Trophoblast cell (in vitro differentiated cells and primary cell): Measurements from ENCODE around the gene LHX2.

Experiments used
- DNase-seq, 2 donors: peaks; one replicate each; pipeline ENCODE4 v3.0.0-alpha.2; 2016
- H2AFZ ChIP-seq: 2 replicates; pipeline ENCODE4 v1.6.1; 2013; ENCODE audit warnings: low read length, moderate library complexity, mild to moderate bottlenecking; ENCODE audit not compliant: insufficient read depth, poor library complexity
- H2AK5ac ChIP-seq: 2 replicates; pipeline ENCODE4 v1.6.1; 2013; ENCODE audit warnings: mild to moderate bottlenecking, low read length
- H2BK120ac ChIP-seq: 2 replicates; pipeline ENCODE4 v1.6.1; 2013; ENCODE audit warnings: low read length, mild to moderate bottlenecking, moderate library complexity; ENCODE audit not compliant: insufficient read depth, poor library complexity
- H2BK12ac ChIP-seq: 2 replicates; pipeline ENCODE4 v1.6.1; 2013; ENCODE audit warnings: mild to moderate bottlenecking, low read length, moderate library complexity
- H2BK5ac ChIP-seq: 2 replicates; pipeline ENCODE4 v1.6.1; 2013; ENCODE audit warnings: low read length, low read depth, moderate library complexity, mild to moderate bottlenecking; ENCODE audit not compliant: poor library complexity
- H3K14ac ChIP-seq: 2 replicates; pipeline ENCODE4 v1.6.1; 2013; ENCODE audit warnings: mild to moderate bottlenecking, low read length
- H3K18ac ChIP-seq: 2 replicates; pipeline ENCODE4 v1.6.1; 2013; ENCODE audit warnings: mild to moderate bottlenecking, low read length
- H3K23ac ChIP-seq: 2 replicates; pipeline ENCODE4 v1.6.1; 2013; ENCODE audit warnings: low read length
- H3K27ac ChIP-seq: 2 replicates; pipeline ENCODE4 v1.5.1; 2013; ENCODE audit warnings: low read depth, mild to moderate bottlenecking, inconsistent platforms, low read length, moderate library complexity
- H3K27me3 ChIP-seq: 2 replicates; pipeline ENCODE4 v1.6.1; 2013; ENCODE audit warnings: inconsistent platforms, mild to moderate bottlenecking, low read length, moderate library complexity; ENCODE audit not compliant: insufficient read depth
- H3K36me3 ChIP-seq, 2 experiments: 1 replicate in 1 of 2; 2 replicates in 1 of 2; pipeline ENCODE4 v1.6.1; 2013; ENCODE audit warnings: low read length in 2 of 2, mild to moderate bottlenecking in 2 of 2, moderate library complexity in 1 of 2; ENCODE audit not compliant: insufficient read depth in 2 of 2, control insufficient read depth in 1 of 2
- H3K4ac ChIP-seq: 2 replicates; pipeline ENCODE4 v1.6.1; 2013; ENCODE audit warnings: low read depth, mild to moderate bottlenecking, low read length, moderate library complexity
- H3K4me1 ChIP-seq, 2 experiments: 1 replicate in 1 of 2; 2 replicates in 1 of 2; pipeline ENCODE4 v1.6.1; 2013; ENCODE audit warnings: low read length in 2 of 2, mild to moderate bottlenecking in 2 of 2, moderate library complexity in 1 of 2; ENCODE audit not compliant: insufficient read depth in 2 of 2, control insufficient read depth in 1 of 2
- H3K4me2 ChIP-seq: 2 replicates; pipeline ENCODE4 v1.6.1; 2013; ENCODE audit warnings: inconsistent platforms, mild to moderate bottlenecking, low read length, moderate library complexity
- H3K4me3 ChIP-seq: 2 replicates; pipeline ENCODE4 v1.5.1; 2013; ENCODE audit warnings: mild to moderate bottlenecking, low read depth, low read length, inconsistent platforms
- H3K79me1 ChIP-seq: one replicate; pipeline ENCODE4 v1.6.1; 2013; ENCODE audit warnings: low read length
- H3K79me2 ChIP-seq: 2 replicates; pipeline ENCODE4 v1.6.1; 2013; ENCODE audit warnings: low read length, mild to moderate bottlenecking; ENCODE audit not compliant: control insufficient read depth, insufficient read depth, poor library complexity
- H3K9ac ChIP-seq: 2 replicates; pipeline ENCODE4 v1.6.1; 2013; ENCODE audit warnings: mild to moderate bottlenecking, low read length
- H3K9me3 ChIP-seq: 2 replicates; pipeline ENCODE4 v1.6.1; 2013; ENCODE audit warnings: low read depth, mild to moderate bottlenecking, control low read depth, inconsistent platforms, low read length; ENCODE audit not compliant: insufficient read depth
- H4K12ac ChIP-seq: 2 replicates; pipeline ENCODE4 v1.6.1; 2013; ENCODE audit warnings: low read depth, mild to moderate bottlenecking, low read length, moderate library complexity
- H4K8ac ChIP-seq: 2 replicates; pipeline ENCODE4 v1.6.1; 2013; ENCODE audit warnings: low read depth, mild to moderate bottlenecking, low read length, moderate library complexity
- H4K91ac ChIP-seq: one replicate; pipeline ENCODE4 v1.6.1; 2013; ENCODE audit warnings: low read depth, mild to moderate bottlenecking, low read length, moderate library complexity
- WGBS: extraction: QIAGEN DNeasy Blood & Tissue Kit; methylation state at CpG from one replicate; pipeline ENCODE4 v1.1.7; 2013; ENCODE audit warnings: missing lambda C conversion rate; ENCODE audit not compliant: insufficient read length, insufficient coverage; ENCODE audit errors: extremely low coverage; 5-methylcytosine and 5-hydroxymethylcytosine counted together

The LHX2 gene

DNA sequence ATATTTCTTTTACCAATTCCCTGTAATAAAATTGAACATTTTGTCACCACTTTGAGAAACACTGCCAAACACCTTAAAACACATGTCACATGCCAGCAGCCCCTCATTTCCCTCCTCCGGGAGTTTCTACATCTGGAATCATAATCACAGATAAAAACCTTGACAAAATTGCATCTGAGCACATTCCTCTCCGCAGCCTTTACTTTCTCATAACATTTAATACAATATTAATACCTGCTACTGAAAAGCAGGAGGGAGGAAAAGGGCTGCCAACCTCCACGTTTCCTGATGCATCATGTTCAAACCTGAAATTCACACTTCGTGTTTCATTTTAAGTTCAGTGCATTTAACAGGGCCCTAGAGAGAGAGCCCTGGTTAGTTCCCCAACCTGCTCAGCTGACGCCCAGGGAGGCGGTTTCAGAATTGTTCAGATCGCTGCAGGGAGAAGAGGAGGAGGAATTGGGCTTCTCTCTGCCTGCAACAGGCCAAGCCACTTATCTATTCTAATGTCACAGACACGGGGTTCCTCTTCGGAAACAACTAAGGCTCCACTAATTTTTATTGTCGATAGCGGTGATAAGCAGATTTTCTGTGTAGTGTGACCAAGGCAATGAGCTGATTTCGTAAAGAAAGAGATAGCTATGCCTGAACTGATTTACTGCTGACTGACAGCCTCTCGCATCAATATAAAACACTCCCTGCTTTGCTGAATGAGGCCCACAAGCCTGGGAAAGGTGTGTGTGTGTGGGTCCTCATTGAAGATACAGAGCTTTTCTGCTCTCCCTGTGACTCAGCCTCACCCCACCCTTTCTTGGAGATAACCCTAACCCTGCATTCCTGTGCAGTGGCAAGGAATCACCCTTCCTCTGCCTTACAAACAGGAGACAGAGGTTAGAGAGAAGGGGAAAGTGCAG, 4.9 kb upstream of the LHX2 start:
- peaks cover 1% of the 10 kb centered on the region for H3K9me3 ChIP-seq
- no peak overlapping the region for H2AFZ ChIP-seq
- no peak overlapping the region for H4K8ac ChIP-seq
- H3K36me3 ChIP-seq: no peaks in the 10 kb centered on the region
- peaks cover 13 to 21% of the 10 kb centered on the region in 2 experiments for H3K4me1 ChIP-seq
- no peak overlapping the region for H3K23ac ChIP-seq
- no peak overlapping the region for H2AK5ac ChIP-seq
- H3K4me3 ChIP-seq: no peak overlapping the region
- H3K14ac ChIP-seq: no peak overlapping the region
- no peaks in the 10 kb centered on the region for H3K79me1 ChIP-seq
- no peak overlapping the region for H4K12ac ChIP-seq
- no peak overlapping the region for H3K9ac ChIP-seq
- no CpG with 5 or more reads among the region's 13 CpGs for WGBS
- H3K4me2 ChIP-seq: no peak overlapping the region
- H2BK5ac ChIP-seq: no peak overlapping the region
- no peak overlapping the region for H2BK120ac ChIP-seq
- H2BK12ac ChIP-seq: no peak overlapping the region
- no peak for DNase-seq
- H3K18ac ChIP-seq: no peak overlapping the region
- no peak overlapping the region for H4K91ac ChIP-seq
- H3K79me2 ChIP-seq: no peaks in the 10 kb centered on the region
- no peak overlapping the region for H3K27ac ChIP-seq
- peaks cover 85% of the 10 kb centered on the region for H3K27me3 ChIP-seq
- H3K4ac ChIP-seq: no peak overlapping the region

DNA sequence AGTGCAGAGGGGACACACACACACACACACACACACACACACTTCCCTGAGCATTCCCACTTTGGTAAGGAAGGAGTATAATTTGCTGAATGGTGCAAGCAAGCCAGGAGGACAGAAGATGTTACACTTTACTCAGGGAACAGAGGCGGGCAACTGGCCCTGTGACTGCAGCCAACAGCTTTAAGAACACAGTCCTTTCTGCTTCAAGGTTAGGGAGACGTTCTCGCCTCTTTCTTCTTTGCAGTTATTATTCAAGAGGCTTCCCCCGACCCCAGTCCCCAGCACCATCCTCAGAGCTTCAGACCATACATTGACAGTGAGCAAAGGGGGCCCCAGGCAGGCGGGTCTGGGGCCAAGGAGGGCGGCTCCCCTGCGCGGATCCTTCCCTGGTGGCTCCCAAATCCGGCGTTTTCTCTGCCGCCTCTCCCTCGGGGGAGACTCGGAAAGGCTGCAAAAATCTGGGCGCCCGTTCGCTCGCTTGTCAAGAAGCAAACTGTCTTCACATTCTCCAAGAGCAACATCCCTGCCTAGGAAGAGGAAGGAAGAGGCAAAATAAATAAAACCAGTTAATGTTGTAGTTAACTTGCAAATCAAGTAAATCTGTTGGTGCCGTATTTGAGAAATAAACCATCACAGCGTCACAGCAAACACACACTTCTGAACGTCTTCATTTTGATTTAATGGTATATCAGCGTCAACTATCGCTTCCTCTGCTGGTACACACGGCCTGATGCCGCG, 3.8 kb upstream of the LHX2 start:
- Histone ChIP-seq H3K79me1 (no peaks in the 10 kb centered on the region), H3K18ac (no peak overlapping the region), H2BK120ac (no peak overlapping the region), H3K14ac (no peak overlapping the region), H3K27me3 (peaks cover 85% of the 10 kb centered on the region), H2BK5ac (no peak overlapping the region), H3K27ac (no peak overlapping the region), H2AK5ac (no peak overlapping the region), H4K8ac (no peak overlapping the region), H3K23ac (no peak overlapping the region), H4K12ac (no peak overlapping the region), H3K4ac (no peak overlapping the region), H3K79me2 (no peaks in the 10 kb centered on the region), H3K4me2 (peak overlapping the region; percentile 64), H4K91ac (no peak overlapping the region), H2BK12ac (no peak overlapping the region), H3K9me3 (peaks cover 1% of the 10 kb centered on the region), H2AFZ (no peak overlapping the region), H3K9ac (no peak overlapping the region), H3K4me3 (no peak overlapping the region), H3K4me1 (peaks cover 13 to 24% of the 10 kb centered on the region in 2 experiments), H3K36me3 (no peaks in the 10 kb centered on the region)
- WGBS: no CpG with 5 or more reads among the region's 25 CpGs
- no peak for DNase-seq

GRCh38 chr9:124008303-124008693, 3.3 kb upstream of the LHX2 start:
- Histone ChIP-seq H2BK5ac (no peak overlapping the region), H3K4me3 (no peak overlapping the region), H3K79me2 (no peaks in the 10 kb centered on the region), H3K79me1 (no peaks in the 10 kb centered on the region), H3K27me3 (peaks cover 87% of the 10 kb centered on the region), H2AK5ac (no peak overlapping the region), H3K4me2 (peak overlapping the region; percentile 64), H2AFZ (no peak overlapping the region), H4K12ac (no peak overlapping the region), H3K18ac (no peak overlapping the region), H3K4me1 (peaks cover 13 to 24% of the 10 kb centered on the region in 2 experiments), H3K9ac (no peak overlapping the region), H4K91ac (no peak overlapping the region), H3K4ac (no peak overlapping the region), H3K23ac (no peak overlapping the region), H4K8ac (no peak overlapping the region), H3K9me3 (peaks cover 1% of the 10 kb centered on the region), H3K36me3 (no peaks in the 10 kb centered on the region), H3K27ac (no peak overlapping the region), H3K14ac (no peak overlapping the region), H2BK120ac (no peak overlapping the region), H2BK12ac (no peak overlapping the region)
- DNase-seq: peak in 1 of 2 donors; percentile 46
- no CpG with 5 or more reads among the region's 38 CpGs for WGBS

- no peak overlapping the region for H2AFZ ChIP-seq
- H4K8ac ChIP-seq: no peak overlapping the region
- H2BK5ac ChIP-seq: no peak overlapping the region
- no peaks in the 10 kb centered on the region for H3K79me1 ChIP-seq
- H3K27ac ChIP-seq: no peak overlapping the region
- no peak overlapping the region for H2AK5ac ChIP-seq
- H3K14ac ChIP-seq: no peak overlapping the region
- H3K9me3 ChIP-seq: peaks cover 1% of the 10 kb centered on the region
- no CpG with 5 or more reads among the region's 65 CpGs for WGBS
- no peak overlapping the region for H4K12ac ChIP-seq
- no peak for DNase-seq
- no peak overlapping the region for H4K91ac ChIP-seq
- H3K23ac ChIP-seq: no peak overlapping the region
- no peak overlapping the region for H3K4ac ChIP-seq
- H2BK120ac ChIP-seq: no peak overlapping the region
- H3K36me3 ChIP-seq: no peaks in the 10 kb centered on the region
- peak overlapping the region; percentile 37 for H3K4me3 ChIP-seq
- peaks cover 13 to 25% of the 10 kb centered on the region in 2 experiments for H3K4me1 ChIP-seq
- no peak overlapping the region for H3K9ac ChIP-seq
- H3K18ac ChIP-seq: no peak overlapping the region
- peak overlapping the region; percentile 64 for H3K4me2 ChIP-seq
- no peaks in the 10 kb centered on the region for H3K79me2 ChIP-seq
- H3K27me3 ChIP-seq: peaks cover 87% of the 10 kb centered on the region
- H2BK12ac ChIP-seq: no peak overlapping the region
Measured at GRCh38 chr9:124008694-124009530, 2.7 kb upstream of the LHX2 start.
